GM19397 (cell line): ENCODE measurements around the gene ZEB2.

Experiments
- ATAC-seq: cut with Tn5 transposase; IDR thresholded peaks from one replicate; pipeline ENCODE4 v1.9.1; 2021; ENCODE audit warnings: mild to moderate bottlenecking, moderate library complexity; ENCODE audit not compliant: unreplicated experiment

Gene ZEB2

DNA sequence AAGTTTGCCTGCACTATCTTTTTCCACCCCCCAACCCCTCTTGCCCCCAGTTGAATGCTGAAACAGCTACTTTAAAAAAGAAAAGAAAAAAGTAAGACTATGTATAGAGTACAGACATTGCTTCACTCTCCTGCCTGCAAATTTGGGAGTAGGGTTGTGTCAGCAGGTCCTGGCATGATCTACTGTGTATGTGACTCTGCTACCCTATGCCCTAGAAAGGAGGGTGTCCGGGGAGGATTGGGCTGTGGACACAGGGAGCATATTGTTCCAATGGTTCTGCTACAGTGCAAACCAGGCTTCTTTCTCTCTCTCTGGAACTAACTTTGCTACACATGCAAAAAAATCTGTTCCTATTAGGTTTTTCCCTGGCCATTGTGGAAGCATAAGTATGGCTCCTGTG lies 9.9 kb upstream of the ZEB2 start:
- no peak for ATAC-seq

DNA sequence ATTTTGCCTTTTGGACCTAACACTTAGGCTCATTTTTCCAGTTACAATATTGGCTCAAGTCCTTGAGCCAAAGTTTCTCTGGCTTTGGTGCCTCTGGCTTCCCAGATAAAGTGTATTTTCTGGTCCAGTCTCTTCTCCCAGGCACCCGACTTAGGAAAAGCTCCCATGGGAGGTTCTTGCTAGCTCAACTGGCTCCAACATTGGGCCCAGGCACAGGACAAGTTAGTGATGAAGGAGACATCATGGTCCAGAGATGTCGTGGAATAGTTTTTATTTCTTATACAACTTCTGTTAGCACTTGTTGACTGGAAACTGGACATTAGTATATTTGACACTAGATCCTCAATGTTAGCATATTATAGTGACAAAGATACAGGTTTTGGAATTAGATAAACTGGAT lies 8.2 kb upstream of the ZEB2 start:
- ATAC-seq = no peak

DNA sequence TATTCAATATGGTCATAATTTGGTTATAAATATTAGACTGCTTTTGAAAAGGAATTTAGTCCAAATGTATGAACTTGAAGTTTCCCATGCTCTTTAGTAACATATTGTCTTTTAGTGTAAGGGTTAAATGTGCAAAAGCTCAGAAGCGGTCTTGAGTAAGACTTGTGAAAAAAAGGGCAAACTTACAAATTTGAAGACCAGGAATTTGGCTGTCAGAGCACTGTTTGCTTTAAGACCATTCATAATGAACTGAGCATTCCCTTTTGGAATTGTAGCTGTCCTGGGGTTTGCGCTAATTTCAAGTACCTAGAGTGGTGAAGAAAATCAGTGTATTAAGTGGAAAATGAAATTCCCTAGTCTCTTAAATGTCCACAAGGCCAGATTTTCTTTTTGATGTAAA lies 6.9 kb upstream of the ZEB2 start:
- ATAC-seq = no peak

DNA sequence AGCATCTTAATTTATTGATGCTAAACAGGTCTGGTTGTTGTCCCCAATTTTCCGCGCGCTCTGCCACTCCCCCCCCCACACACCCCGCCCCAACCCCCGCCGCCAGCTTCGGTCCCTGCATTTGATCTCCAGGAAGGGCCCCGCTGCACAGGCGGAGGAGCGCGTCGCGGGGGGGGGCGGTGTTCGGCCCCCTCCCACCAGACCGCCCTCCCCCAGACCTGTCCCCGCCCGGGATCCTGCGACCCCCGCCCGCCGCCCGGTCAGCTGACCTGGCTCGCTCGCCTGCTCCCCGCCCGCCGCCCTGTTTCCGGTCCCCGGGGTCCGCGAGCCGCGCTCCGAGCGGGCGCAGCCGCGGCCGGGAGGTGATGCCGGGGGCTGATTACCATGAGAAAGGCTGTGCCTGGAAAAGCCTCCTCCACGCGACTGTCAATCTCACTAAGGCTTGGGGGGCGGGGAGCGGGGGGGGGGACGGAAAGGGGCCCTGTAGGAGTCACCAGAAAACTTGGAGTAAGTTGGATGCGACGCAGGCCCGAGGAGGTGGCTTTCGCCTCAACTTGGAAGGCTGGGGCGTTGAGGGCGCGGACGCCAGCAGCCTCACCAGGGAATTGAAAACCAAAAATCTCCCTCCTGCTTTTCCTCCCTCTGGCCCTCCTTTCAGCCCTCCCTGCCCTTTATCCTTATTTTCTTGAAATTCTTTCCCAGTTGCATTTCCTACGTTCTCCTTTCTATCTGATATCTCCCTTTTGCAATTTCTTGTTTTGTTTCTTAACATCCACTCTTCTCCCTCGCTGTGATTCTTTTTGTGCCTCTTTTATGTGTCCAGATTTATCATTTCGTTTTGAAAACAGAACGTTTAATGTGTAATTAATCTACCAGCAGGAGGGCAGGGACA lies 4.4 kb upstream of the ZEB2 start:
- no peak for ATAC-seq

GRCh38 chr2:144523596-144524117 lies 3.7 kb upstream of the ZEB2 start:
- ATAC-seq = no peak

DNA sequence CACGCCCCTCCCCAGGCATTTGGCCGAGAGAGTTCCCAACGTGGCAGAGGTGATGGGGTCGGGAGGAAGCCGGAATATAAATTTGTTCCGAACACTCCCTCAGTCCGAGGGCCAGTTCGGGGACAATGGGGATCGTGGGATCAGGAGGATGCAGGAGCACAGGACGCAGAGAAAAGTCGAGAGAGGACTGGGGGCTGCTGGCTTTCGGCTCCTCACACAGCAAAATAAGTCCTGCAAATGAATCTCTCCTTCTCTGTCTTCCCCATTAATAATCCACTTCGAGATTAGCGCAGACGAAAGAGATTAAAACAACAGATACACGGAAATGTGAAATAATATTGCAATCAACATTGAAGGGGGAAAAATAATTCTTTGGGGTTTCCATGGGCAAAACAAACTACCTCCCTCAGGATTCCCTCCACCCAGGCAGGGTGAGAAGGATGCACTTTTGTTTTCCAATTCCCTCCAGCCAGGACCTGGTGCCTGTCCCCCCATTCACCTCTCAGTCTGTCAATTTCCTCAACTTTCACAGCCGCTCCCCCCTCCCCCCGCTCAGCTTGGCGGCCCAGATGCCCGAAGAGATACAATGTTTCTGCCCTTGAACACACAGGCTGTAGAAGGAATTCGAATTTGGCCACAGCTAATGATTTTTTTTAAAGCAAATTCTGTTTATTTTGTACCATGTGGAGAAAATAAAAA lies 3.1 kb upstream of the ZEB2 start:
- ATAC-seq = no peak

DNA sequence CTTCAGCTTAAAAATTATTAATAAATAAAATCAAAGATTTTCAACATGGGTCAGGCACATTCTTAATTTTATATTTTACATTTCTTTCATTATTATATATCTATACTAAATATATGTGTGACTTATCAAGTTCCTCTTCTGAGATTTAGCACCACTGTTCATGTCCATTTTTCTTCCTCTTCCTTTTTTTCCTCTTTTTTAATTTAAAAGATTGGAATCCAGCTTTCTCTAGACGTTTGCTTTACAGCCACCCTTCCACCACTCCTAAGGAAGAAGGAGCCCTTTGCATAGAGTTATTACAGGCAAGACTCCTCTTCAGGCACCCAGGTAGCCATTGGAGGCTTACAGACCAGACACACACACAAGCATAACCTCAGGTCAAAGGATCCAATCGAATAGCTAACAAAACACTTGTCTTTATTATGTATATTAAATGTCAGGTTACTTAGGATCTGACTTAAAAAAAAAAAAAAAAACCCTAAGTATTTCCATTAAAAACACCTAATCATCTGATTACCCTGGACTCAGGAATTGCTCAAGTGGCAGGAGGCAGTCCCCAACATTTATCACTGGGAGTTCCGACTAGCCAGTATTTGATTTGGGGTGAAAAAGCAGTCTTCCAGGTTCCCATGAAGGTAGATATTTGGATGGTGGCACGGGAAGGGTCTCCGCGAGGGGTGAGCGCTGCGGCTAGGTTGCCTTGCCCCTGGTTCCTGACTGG lies 2.4 kb upstream of the ZEB2 start:
- no peak for ATAC-seq

- no peak for ATAC-seq
These were observed 1.8 kb upstream of the ZEB2 start for GRCh38 chr2:144521686-144522085.

- no peak for ATAC-seq
These were observed 1.0 kb upstream of the ZEB2 start for GRCh38 chr2:144520756-144521487.

DNA sequence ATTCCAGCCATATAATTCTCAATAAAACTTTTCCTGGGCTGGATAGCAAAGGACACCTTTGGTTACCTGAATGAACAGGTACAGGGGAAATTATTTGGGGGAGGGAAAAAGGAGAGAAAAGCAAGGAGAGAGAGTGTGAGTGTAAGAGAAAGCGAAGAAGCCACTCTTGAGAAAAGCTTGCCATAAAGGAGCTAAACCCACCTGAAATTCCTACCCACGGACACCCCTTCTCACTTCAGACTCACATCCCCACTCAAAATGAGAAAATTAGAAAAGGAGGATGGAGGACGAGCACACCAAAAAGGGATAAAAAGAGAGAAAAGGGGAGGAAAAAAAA lies 354 bp downstream of the ZEB2 start:
- ATAC-seq = no peak

- peak; percentile 51 for ATAC-seq
These were observed 947 bp downstream of the ZEB2 start for GRCh38 chr2:144518748-144519596.

DNA sequence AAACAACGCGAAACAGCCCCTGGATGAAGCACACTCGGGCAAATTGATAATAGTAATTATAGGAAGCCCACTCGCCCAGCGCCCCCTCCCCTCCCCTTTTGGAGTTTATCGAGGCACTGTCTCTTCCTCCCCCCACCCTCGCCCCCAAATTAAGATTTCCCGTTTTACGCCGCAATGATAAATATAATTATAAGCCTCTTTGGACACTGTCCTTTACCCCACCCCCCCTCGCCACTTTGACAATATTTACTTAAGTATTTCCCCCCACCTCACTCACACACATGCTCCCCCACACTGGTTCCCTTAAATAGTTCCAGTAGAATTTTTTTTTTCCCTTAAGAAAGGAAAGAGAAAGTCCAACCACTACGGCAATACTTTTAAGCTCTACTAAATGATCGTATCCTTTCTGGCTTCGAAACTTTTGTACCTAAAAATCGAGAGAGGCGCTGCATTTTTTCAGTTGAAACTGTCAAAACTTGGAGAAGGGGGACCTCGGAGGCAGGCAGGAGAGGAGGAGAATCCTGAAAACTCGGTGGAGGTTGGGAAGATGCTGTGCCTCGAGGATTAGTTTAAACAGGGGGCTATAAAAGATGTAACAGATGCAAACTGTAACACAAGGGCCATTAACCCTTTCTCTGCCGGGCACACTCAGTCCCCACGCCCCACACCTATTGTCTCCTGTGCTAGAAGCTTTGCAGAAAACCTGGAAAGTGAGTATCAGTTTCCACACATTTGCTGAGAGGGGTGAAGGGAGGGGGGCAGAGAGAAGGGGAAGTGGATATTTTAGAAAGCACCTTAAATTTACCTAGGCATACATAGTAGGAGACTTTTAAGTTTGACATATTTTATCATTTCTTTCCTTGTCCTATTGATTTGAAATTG lies 1.8 kb downstream of the ZEB2 start:
- no peak for ATAC-seq

DNA sequence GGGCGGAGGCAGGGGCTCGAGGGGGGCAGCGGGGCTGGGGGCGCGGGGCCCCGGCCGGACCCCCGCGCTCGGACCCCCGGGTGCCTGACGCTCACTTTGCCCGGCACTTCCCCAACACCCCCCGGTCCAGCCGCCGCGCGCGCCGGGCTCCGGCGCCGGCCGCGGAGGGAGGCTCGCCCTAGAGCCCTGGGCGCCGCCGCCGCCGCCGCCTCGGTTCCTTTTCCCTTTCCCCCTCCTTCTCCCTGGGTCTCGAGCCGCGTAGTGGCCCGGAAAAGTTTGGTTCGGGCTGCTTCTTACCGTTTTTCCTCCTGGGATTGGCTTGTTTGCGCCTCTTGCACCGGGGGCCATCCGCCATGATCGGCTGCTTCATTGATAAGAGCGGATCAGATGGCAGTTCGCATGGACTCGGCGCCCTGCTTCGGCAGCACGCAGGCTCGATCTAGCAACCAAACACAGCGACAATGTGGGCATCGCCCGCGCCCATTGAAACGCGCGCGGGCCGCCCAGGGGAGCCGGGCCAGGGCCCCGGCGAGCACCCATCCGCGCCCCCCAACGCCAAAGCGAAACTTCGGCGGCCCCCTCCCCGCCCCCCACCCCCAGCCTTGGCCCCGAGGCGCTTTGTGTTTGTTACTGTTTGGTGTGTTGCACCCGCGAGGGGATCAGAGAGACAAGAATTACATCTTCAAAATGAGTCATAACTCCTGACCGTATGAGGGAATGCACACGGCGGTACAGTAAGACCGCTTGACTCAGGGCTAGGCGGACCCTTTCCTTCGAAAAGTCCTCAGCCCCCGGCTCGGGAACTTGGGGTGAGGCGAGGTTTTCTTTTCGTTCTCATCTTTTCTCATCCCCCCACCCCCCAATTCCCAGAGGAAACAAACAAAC lies 2.7 kb downstream of the ZEB2 start:
- peak; percentile 58 for ATAC-seq

DNA sequence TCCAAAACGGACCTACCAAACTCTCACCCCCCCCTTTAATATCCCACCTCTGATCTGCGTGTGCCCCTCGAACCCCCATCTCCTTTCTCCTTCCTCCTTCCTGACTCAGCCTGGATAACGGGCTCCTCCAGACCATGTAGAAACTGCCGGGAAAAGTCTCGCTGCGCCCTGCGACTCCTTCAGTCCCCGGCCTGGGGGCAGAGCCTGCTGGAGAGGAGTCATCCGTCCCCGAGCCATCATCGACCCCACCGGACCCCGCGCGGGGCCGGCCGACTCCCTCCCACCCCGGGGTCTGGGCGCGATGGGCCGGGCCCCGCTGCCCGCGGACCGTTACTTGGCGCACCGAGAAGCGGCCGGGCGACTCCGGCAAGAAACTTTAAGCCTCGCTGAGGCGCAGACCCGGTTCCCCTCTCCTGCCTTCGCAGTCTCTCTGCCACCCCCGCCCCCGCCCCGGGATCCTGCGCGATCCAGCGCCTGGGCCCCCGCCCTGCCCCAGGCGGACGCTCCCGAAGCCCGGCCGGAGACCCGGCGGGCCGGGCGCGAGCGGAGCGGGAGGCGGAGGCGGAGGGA lies 3.4 kb downstream of the ZEB2 start:
- peak; percentile 22 for ATAC-seq

DNA sequence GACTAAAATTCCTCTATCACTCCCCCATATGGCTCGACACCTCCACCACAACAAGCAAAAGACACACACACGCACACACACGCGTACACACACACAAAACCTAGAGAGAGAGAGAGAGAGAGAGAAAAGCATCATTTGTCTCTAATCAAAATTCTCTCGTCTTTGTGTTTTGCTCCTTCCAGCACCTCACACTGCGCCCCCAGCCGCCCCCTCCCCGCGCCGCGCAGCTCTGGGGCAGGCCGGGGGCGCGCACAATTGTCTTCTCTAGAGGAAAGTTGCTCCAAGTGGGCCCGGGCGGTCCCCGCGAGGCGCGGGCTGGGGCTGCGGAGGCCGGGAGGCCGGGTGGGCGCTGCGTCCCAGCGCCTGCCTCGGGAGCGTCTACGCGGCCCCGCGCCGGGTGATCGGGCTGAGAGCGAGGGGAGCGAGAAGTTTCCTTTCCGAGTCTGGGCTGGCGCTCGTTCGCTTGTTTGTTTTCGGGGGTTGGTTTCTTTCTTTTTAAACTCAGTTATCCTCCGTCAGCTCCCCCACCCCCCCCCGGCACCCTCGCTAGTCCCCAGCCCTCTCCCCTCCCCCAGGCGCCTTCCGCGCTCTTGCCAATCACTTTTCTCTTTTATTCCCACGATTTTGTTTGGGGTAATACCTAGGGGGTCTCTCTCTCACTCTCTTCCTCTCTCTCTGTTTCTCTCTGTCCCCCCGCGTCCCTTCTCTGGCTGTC lies 4.1 kb downstream of the ZEB2 start:
- ATAC-seq = no peak

GRCh38 chr2:144515099-144515695 lies 4.7 kb downstream of the ZEB2 start:
- ATAC-seq = no peak
